Small intestine (tissue), 7 donors: ENCODE results near the gene NCKAP1. TPM values are rescaled to one million over a fixed set of nuclear protein-coding genes. Genes with fewer than 3 reads are reported as not detected.

Experiments
- DNase-seq, 2 donors: peaks; one replicate each; pipeline versions ENCODE4 v3.0.0 to v3.0.0-alpha.2; 2013
- FAIRE-seq: peaks from 2 replicates; lab custom pipeline; 2012; peaks lifted over from hg19 to GRCh38; lab: Jason Lieb, UNC
- H3K27ac ChIP-seq, 3 donors: one replicate each; pipeline ENCODE4 v1.5.1; 2013; ENCODE audit warnings: low read length in 2 of 3, mild to moderate bottlenecking in 2 of 3, control low read depth in 1 of 3, inconsistent platforms in 1 of 3, low read depth in 1 of 3, moderate library complexity in 1 of 3
- H3K27me3 ChIP-seq, 3 donors: one replicate each; pipeline ENCODE4 v1.6.1; 2013; ENCODE audit warnings: low read length in 3 of 3, inconsistent platforms in 1 of 3; ENCODE audit not compliant: control insufficient read depth in 3 of 3, insufficient read depth in 3 of 3
- H3K36me3 ChIP-seq, 3 donors: one replicate each; pipeline ENCODE4 v1.6.1; 2013; ENCODE audit warnings: low read length in 3 of 3, inconsistent platforms in 1 of 3, low read depth in 1 of 3, mild to moderate bottlenecking in 1 of 3, moderate library complexity in 1 of 3; ENCODE audit not compliant: control insufficient read depth in 3 of 3, insufficient read depth in 2 of 3
- H3K4me1 ChIP-seq, 3 donors: one replicate each; pipeline ENCODE4 v1.6.1; 2013; ENCODE audit warnings: low read length in 2 of 3, inconsistent platforms in 1 of 3, low read depth in 1 of 3, mild to moderate bottlenecking in 1 of 3, moderate library complexity in 1 of 3; ENCODE audit not compliant: control insufficient read depth in 3 of 3, insufficient read depth in 2 of 3
- H3K4me3 ChIP-seq, 3 donors: one replicate each; pipeline ENCODE4 v1.5.1; 2013; ENCODE audit warnings: low read length in 3 of 3, control low read depth in 1 of 3, inconsistent platforms in 1 of 3, low read depth in 1 of 3, mild to moderate bottlenecking in 1 of 3, moderate library complexity in 1 of 3
- H3K9me3 ChIP-seq, 2 donors: one replicate each; pipeline ENCODE4 v1.6.1; 2013; ENCODE audit warnings: low read depth in 1 of 2, low read length in 1 of 2; ENCODE audit not compliant: control insufficient read depth in 2 of 2, insufficient read depth in 1 of 2
- WGBS, 3 donors: extraction: QIAGEN DNeasy Blood & Tissue Kit; methylation state at CpG; one replicate each; pipeline ENCODE4 v1.1.7; 2013; 5-methylcytosine and 5-hydroxymethylcytosine counted together
- polyA plus RNA-seq, 4 donors: library from polyadenylated mRNA; stranded (reverse) in 3 of 4; unstranded in 1 of 4; fragments of 200-250 nt in 3 of 4; fragments of 120-200 nt in 1 of 4; gene quantifications; one replicate each; pipeline versions ENCODE4 v1.2.1 to v1.2.3, GENCODE V29; 2013
- donor health status: healthy with polysubstance abuse.
- donor health status: control.
- donor health status: control.
- donor health status: Bipolar disorder and iron deficiency.
- donor health status: healthy.

The NCKAP1 gene
- polyA plus RNA-seq, 4 donors = 60.3 to 124 (median 71.5) TPM

- no peak overlapping the region for H3K27ac ChIP-seq
- 43 to 66% (median 56%) methylated on average over 1 of the region's 1 CpG for WGBS, 3 donors
- FAIRE-seq = no peak
- no peaks in the 10 kb centered on the region for H3K4me1 ChIP-seq
- no peaks in the 10 kb centered on the region for H3K27me3 ChIP-seq
- peak; percentile 44 to 51 for DNase-seq
- H3K4me3 ChIP-seq = no peak overlapping the region
- H3K36me3 ChIP-seq = peaks cover 0 to 22% (median 3%) of the 10 kb centered on the region in 3 donors
- no peaks in the 10 kb centered on the region for H3K9me3 ChIP-seq
Measured at GRCh38 chr2:182946958-182947369, 91.3 kb downstream of the NCKAP1 start.

GRCh38 chr2:182943339-182943738 lies 94.9 kb downstream of the NCKAP1 start:
- Histone ChIP-seq H3K4me1 (no peaks in the 10 kb centered on the region), H3K36me3 (peaks cover 0 to 19% (median 4%) of the 10 kb centered on the region in 3 donors), H3K4me3 (no peak overlapping the region), H3K27ac (no peak overlapping the region), H3K9me3 (no peaks in the 10 kb centered on the region), H3K27me3 (no peaks in the 10 kb centered on the region)
- FAIRE-seq (no peak), DNase-seq (no peak)
- 40 to 42% (median 42%) methylated on average over 2 of the region's 2 CpGs for WGBS, 3 donors

GRCh38 chr2:182942756-182943155 lies 95.5 kb downstream of the NCKAP1 start:
- no peak for FAIRE-seq
- Histone ChIP-seq H3K9me3 (no peaks in the 10 kb centered on the region), H3K36me3 (peaks cover 0 to 21% (median 4%) of the 10 kb centered on the region in 3 donors), H3K27ac (no peak overlapping the region), H3K4me1 (no peaks in the 10 kb centered on the region), H3K27me3 (no peaks in the 10 kb centered on the region), H3K4me3 (no peak overlapping the region)
- no peak for DNase-seq
- WGBS, 3 donors = 70 to 82% (median 71%) methylated on average over 2 of the region's 2 CpGs

GRCh38 chr2:182941919-182942318 lies 96.3 kb downstream of the NCKAP1 start:
- FAIRE-seq (no peak), DNase-seq (no peak)
- no peak overlapping the region for H3K27ac ChIP-seq
- no peaks in the 10 kb centered on the region for H3K4me1 ChIP-seq
- H3K4me3 ChIP-seq = no peak overlapping the region
- no peaks in the 10 kb centered on the region for H3K9me3 ChIP-seq
- peaks cover 0 to 22% (median 4%) of the 10 kb centered on the region in 3 donors for H3K36me3 ChIP-seq
- 59 to 85% (median 80%) methylated on average over 1 of the region's 1 CpG for WGBS, 3 donors
- no peaks in the 10 kb centered on the region for H3K27me3 ChIP-seq

- 76 to 95% (median 88%) methylated on average over 2 of the region's 2 CpGs for WGBS, 3 donors
Measured at GRCh38 chr2:182941121-182941722, 97.0 kb downstream of the NCKAP1 start.

GRCh38 chr2:182937870-182938269 lies 100.4 kb downstream of the NCKAP1 start:
- WGBS, 3 donors = 86 to 91% (median 90%) methylated on average over 3 of the region's 3 CpGs
- Histone ChIP-seq H3K9me3 (no peaks in the 10 kb centered on the region), H3K27me3 (no peaks in the 10 kb centered on the region), H3K4me1 (no peaks in the 10 kb centered on the region), H3K4me3 (no peak overlapping the region), H3K27ac (no peak overlapping the region), H3K36me3 (peaks cover 0 to 28% (median 11%) of the 10 kb centered on the region in 3 donors)
- DNase-seq (no peak), FAIRE-seq (no peak)

More at GRCh38 chr2:182941121-182941722, 97.0 kb downstream of the NCKAP1 start:
- Histone ChIP-seq H3K4me1 (no peaks in the 10 kb centered on the region), H3K27me3 (no peaks in the 10 kb centered on the region), H3K36me3 (peaks cover 0 to 25% (median 6%) of the 10 kb centered on the region in 3 donors), H3K9me3 (no peaks in the 10 kb centered on the region), H3K4me3 (no peak overlapping the region), H3K27ac (no peak overlapping the region)
- DNase-seq (no peak), FAIRE-seq (no peak)

DNA sequence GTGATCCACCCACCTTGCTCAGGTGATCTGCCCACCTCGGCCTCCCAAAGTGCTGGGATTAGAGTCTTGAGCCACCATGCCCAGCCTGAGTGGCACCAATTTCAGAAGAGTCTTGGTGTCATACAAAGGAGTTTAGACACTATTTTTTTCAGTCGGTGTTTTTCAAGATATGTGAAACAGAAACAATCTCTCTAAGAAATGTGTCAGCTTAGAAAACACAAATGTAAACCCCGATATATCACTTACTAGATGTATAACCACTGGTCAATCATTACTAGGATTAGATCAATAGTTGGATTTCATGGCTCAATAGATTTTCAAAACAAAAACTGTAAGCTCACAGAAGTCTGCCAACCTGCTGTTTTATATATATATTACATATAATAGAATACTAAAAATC lies 104.6 kb downstream of the NCKAP1 start:
- no peak for DNase-seq
- Histone ChIP-seq H3K27me3 (no peaks in the 10 kb centered on the region), H3K27ac (no peak overlapping the region), H3K36me3 (peaks cover 0 to 20% (median 12%) of the 10 kb centered on the region in 3 donors), H3K9me3 (no peaks in the 10 kb centered on the region), H3K4me3 (no peak overlapping the region), H3K4me1 (no peaks in the 10 kb centered on the region)
- no peak for FAIRE-seq
- WGBS, 3 donors = 87 to 92% (median 88%) methylated on average over 3 of the region's 3 CpGs

GRCh38 chr2:182929972-182930371 lies 108.3 kb downstream of the NCKAP1 start:
- H3K4me1 ChIP-seq = no peaks in the 10 kb centered on the region
- H3K9me3 ChIP-seq = no peaks in the 10 kb centered on the region
- H3K36me3 ChIP-seq = peaks cover 0 to 9% (median 8%) of the 10 kb centered on the region in 3 donors
- no peak overlapping the region for H3K27ac ChIP-seq
- H3K27me3 ChIP-seq = no peaks in the 10 kb centered on the region
- DNase-seq = no peak
- H3K4me3 ChIP-seq = no peak overlapping the region
- FAIRE-seq = no peak

DNA sequence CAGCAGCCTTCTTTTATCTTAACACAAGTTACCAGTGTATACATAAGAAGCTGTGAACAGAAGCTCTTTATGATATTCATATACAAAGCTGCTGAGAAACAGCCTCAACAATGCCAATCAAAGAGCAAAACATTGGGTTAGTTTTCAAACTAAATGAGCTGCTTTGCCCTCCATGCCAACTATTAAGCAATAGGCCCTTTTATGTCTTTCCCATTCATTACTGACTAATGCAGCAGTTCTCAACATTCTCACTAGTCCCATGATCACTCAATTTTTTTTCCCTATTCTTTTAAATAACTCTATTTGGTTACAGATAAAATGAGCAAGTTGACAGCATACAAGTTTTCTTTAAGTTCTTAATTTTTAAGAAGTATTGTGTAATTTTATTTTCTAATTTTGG lies 114.0 kb downstream of the NCKAP1 start:
- Histone ChIP-seq H3K36me3 (peaks cover 5 to 11% (median 7%) of the 10 kb centered on the region in 3 donors), H3K4me3 (no peak overlapping the region), H3K9me3 (no peaks in the 10 kb centered on the region), H3K27me3 (no peaks in the 10 kb centered on the region), H3K4me1 (no peaks in the 10 kb centered on the region), H3K27ac (no peak overlapping the region)
- DNase-seq = no peak
- FAIRE-seq = peak; percentile 57
